A673 (cell line): Measurements from ENCODE around the gene KAZN.

Experiments used
- CTCF ChIP-seq: fragments of 300-800, 200-600 bp; sonication (generic); conservative IDR thresholded peaks from 2 replicates; pipeline ENCODE4 v1.5.1; 2017; ENCODE audit warnings: low read depth, mild to moderate bottlenecking, antibody characterized with exemption, low read length, moderate library complexity, mixed read lengths
- EZH2 ChIP-seq: fragments of 200-600 bp; sonication (generic); IDR thresholded peaks from 2 replicates; pipeline ENCODE4 v1.6.1; 2017; ENCODE audit warnings: borderline replicate concordance, low read depth, mild to moderate bottlenecking, mixed read lengths, antibody characterized with exemption, low read length; ENCODE audit not compliant: poor library complexity, severe bottlenecking

- TF ChIP-seq EZH2 (no peak), CTCF (no peak)
These were observed 321.3 kb downstream of the KAZN start for GRCh38 chr1:14919751-14920150.
